Fibroblast of the conjunctiva (primary cell): ENCODE results near the gene TTL.

ENCODE experiments used
- DNase-seq: peaks from one replicate; pipeline ENCODE4 v3.0.0-alpha.2; 2010; ENCODE audit warnings: low read depth

TTL gene

GRCh38 chr2:112583497-112584133, 101.7 kb downstream of the TTL start:
- no peak for DNase-seq

- peak; percentile 94 for DNase-seq
Observed at GRCh38 chr2:112584134-112584890, 102.4 kb downstream of the TTL start, which contains the start of gene CHCHD5. TSS of gene CHCHD5 (plus strand) at chr2:112584609. CDS start at chr2:112584648, 39 bp downstream.

DNA sequence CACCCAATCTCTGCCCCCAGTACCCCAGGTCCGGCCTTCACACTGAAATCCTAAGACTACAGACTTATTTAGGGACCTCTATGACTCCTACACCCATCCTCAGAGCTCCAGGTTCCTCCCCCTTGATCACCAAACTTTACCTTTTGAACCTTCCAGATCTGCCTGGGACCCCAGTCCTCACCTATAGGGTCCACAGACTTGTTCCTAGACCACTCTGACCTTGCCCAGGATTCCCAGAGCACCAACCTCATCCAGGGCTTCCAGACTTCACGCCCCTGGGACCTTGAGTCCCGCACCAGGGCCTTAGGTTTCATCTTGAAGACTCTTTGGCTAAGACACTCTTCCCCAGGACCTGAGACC, 102.9 kb downstream of the TTL start:
- no peak for DNase-seq

GRCh38 chr2:112585400-112585799, 103.4 kb downstream of the TTL start:
- DNase-seq, result no peak

- no peak for DNase-seq
Observed at GRCh38 chr2:112585873-112586464, 104.0 kb downstream of the TTL start.

GRCh38 chr2:112588611-112589045, 106.7 kb downstream of the TTL start:
- no peak for DNase-seq
